SU-DHL-6 (cell line): ENCODE results near the gene HTR1B.

Experiments used
- H2AFZ ChIP-seq: fragments of 200-600 bp; sonication (generic); 2 replicates; pipeline ENCODE4 v1.6.1; 2014; ENCODE audit warnings: low read depth, mild to moderate bottlenecking, moderate library complexity, mixed read lengths, antibody characterized with exemption, low read length; ENCODE audit not compliant: severe bottlenecking
- H3F3A ChIP-seq: fragments of 200-600 bp; shearing (Covaris generic); 2 replicates; pipeline ENCODE4 v1.6.0; 2016; ENCODE audit warnings: antibody characterized with exemption, mild to moderate bottlenecking; ENCODE audit not compliant: insufficient read depth
- H3K27ac ChIP-seq: fragments of 200-600 bp; sonication (generic); 2 replicates; pipeline ENCODE4 v1.5.1; 2016; ENCODE audit warnings: low read depth, mild to moderate bottlenecking, low read length, moderate library complexity, mixed read lengths
- H3K27me3 ChIP-seq: fragments of 200-600 bp; sonication (generic), shearing (Covaris generic); 2 replicates; pipeline ENCODE4 v1.6.0; 2014; ENCODE audit warnings: mild to moderate bottlenecking, low read length
- H3K36me3 ChIP-seq: fragments of 200-600 bp; sonication (generic); 2 replicates; pipeline ENCODE4 v1.6.1; 2014; ENCODE audit warnings: mild to moderate bottlenecking, low read length, mixed read lengths
- H3K4me2 ChIP-seq: fragments of 300-600, 200-600 bp; shearing (Covaris generic), sonication (generic); 2 replicates; pipeline ENCODE4 v1.6.0; 2014; ENCODE audit warnings: low read length, low read depth, mild to moderate bottlenecking; ENCODE audit not compliant: poor library complexity, severe bottlenecking
- H3K4me3 ChIP-seq: fragments of 200-600 bp; sonication (generic); 2 replicates; pipeline ENCODE4 v1.5.1; 2014; ENCODE audit warnings: antibody characterized with exemption, low read length, mild to moderate bottlenecking, mixed read lengths; ENCODE audit not compliant: insufficient read depth, poor library complexity, severe bottlenecking
- H3K79me2 ChIP-seq: fragments of 200-600 bp; sonication (generic); 2 replicates; pipeline ENCODE4 v1.6.1; 2014; ENCODE audit warnings: mild to moderate bottlenecking, low read length, moderate library complexity; ENCODE audit not compliant: insufficient read depth
- H3K9ac ChIP-seq: fragments of 200-600 bp; sonication (generic); 2 replicates; pipeline ENCODE4 v1.7.0; 2014; ENCODE audit warnings: mild to moderate bottlenecking, low read length
- H3K9me2 ChIP-seq: fragments of 200-600 bp; sonication (generic); replicated peaks from 2 replicates; pipeline ENCODE4 v1.6.1; 2014; ENCODE audit warnings: low read length; ENCODE audit not compliant: insufficient read depth
- H3K9me3 ChIP-seq: fragments of 200-600 bp; sonication (generic); 2 replicates; pipeline ENCODE4 v1.6.1; 2014; ENCODE audit warnings: low read length, mixed read lengths; ENCODE audit not compliant: insufficient read depth
- H4K20me1 ChIP-seq: fragments of 200-600 bp; sonication (generic); 2 replicates; pipeline ENCODE4 v1.6.1; 2014; ENCODE audit warnings: low read depth, mild to moderate bottlenecking, antibody characterized with exemption, low read length, moderate library complexity, mixed read lengths
- EZH2phosphoT487 ChIP-seq: fragments of 200-600 bp; sonication (generic), shearing (Covaris generic); conservative IDR thresholded peaks from 2 replicates; pipeline ENCODE4 v1.6.1; 2018; ENCODE audit warnings: mild to moderate bottlenecking, antibody characterized with exemption, low read length, moderate library complexity, mixed read lengths
- TF ChIP-seq, protein P1 (sequence below): fragments of 200-600 bp; sonication (generic); IDR thresholded peaks from one replicate; pipeline ENCODE4 v1.5.1; 2017; ENCODE audit warnings: antibody characterized with exemption, mild to moderate bottlenecking, low read length, moderate library complexity; ENCODE audit not compliant: insufficient read depth, poor library complexity, severe bottlenecking

HTR1B gene

DNA sequence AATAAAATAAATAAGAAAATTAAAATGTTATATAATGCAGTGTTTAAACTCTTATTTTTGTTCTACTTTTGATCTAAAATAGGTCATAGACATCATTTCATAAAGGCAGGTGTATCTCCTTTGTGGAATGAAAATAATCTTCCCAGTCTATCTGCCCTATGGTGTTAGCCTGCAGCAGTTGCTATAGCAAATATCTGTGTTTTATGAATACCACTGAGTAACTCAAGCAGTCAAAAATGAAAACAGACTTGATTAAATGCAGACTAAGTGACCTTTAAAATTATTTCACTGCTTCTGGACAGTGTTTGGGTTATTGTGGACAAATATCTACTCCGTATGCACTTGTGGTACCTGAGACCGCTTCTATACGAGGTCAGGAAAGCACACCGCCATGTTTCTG, 11.8 kb downstream of the HTR1B start:
- no peaks in the 10 kb centered on the region for H3K79me2 ChIP-seq
- no peaks in the 10 kb centered on the region for H3K9me3 ChIP-seq
- H3K9me2 ChIP-seq, result no peaks in the 10 kb centered on the region

DNA sequence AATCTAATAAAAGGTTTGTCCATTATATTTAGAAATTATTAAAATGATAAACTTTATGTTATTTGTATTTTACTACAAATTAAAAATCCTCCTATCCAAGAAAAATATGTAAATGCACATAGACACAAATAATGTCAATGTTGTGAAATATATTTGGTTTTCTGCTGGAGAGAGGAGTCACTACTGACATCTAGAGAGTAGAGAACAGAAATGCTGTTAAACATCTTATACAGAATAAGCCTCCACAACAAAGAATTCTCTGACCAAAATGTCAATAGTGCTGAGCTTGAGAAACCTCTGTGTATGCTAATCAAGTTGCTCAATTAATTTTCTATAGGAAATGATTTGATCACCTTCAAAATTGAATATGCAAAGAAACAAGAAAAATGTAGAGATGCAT, 12.4 kb downstream of the HTR1B start:
- Histone ChIP-seq H3K4me2 (no peak overlapping the region), H3K9ac (no peak overlapping the region), H3K9me3 (no peaks in the 10 kb centered on the region), H4K20me1 (no peaks in the 10 kb centered on the region), H2AFZ (no peak overlapping the region), H3K36me3 (no peaks in the 10 kb centered on the region), H3K27ac (no peak overlapping the region), H3K4me3 (no peak overlapping the region), H3K9me2 (no peaks in the 10 kb centered on the region), H3K27me3 (no peaks in the 10 kb centered on the region), H3K79me2 (no peaks in the 10 kb centered on the region), H3F3A (no peaks in the 10 kb centered on the region)
- no peak for TF ChIP-seq EZH2phosphoT487
- TF ChIP-seq, protein P1, sequence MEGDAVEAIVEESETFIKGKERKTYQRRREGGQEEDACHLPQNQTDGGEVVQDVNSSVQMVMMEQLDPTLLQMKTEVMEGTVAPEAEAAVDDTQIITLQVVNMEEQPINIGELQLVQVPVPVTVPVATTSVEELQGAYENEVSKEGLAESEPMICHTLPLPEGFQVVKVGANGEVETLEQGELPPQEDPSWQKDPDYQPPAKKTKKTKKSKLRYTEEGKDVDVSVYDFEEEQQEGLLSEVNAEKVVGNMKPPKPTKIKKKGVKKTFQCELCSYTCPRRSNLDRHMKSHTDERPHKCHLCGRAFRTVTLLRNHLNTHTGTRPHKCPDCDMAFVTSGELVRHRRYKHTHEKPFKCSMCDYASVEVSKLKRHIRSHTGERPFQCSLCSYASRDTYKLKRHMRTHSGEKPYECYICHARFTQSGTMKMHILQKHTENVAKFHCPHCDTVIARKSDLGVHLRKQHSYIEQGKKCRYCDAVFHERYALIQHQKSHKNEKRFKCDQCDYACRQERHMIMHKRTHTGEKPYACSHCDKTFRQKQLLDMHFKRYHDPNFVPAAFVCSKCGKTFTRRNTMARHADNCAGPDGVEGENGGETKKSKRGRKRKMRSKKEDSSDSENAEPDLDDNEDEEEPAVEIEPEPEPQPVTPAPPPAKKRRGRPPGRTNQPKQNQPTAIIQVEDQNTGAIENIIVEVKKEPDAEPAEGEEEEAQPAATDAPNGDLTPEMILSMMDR, result no peak

More for the DNA sequence above, 11.8 kb downstream of the HTR1B start:
- H3F3A ChIP-seq, result no peaks in the 10 kb centered on the region
- no peak overlapping the region for H3K4me2 ChIP-seq
- TF ChIP-seq, protein P1, result no peak
- TF ChIP-seq EZH2phosphoT487, result no peak
- H2AFZ ChIP-seq, result no peak overlapping the region
- no peak overlapping the region for H3K4me3 ChIP-seq
- no peak overlapping the region for H3K27ac ChIP-seq
- no peaks in the 10 kb centered on the region for H3K27me3 ChIP-seq
- H3K36me3 ChIP-seq, result no peaks in the 10 kb centered on the region
- no peak overlapping the region for H3K9ac ChIP-seq
- H4K20me1 ChIP-seq, result no peaks in the 10 kb centered on the region

DNA sequence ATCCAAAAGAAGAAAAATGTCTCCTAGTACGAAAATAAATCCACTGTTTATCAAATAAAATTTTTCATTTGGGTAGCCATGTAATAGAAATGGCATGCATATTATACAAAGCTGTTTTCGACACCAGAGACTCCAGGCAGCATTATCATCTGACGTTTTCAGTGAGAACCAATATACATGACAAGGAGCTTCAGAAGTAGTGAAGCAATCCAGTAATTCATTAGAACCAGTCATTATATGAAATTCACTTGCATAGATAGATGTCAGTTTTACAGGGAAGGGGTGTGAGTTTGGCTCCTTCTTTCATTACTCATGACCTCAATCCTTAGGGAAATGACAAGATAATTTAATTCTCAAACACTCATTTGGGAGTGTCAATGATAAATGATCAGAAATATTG, 14.7 kb downstream of the HTR1B start:
- no peaks in the 10 kb centered on the region for H3K27me3 ChIP-seq
- H3K4me3 ChIP-seq, result no peak overlapping the region
- no peak overlapping the region for H3K27ac ChIP-seq
- H3K9me2 ChIP-seq, result no peaks in the 10 kb centered on the region
- no peaks in the 10 kb centered on the region for H3K9me3 ChIP-seq
- H2AFZ ChIP-seq, result no peak overlapping the region
- H4K20me1 ChIP-seq, result no peaks in the 10 kb centered on the region
- no peaks in the 10 kb centered on the region for H3F3A ChIP-seq
- no peaks in the 10 kb centered on the region for H3K36me3 ChIP-seq
- no peak overlapping the region for H3K9ac ChIP-seq
- no peaks in the 10 kb centered on the region for H3K79me2 ChIP-seq
- H3K4me2 ChIP-seq, result no peak overlapping the region
- TF ChIP-seq, protein P1, result no peak
- no peak for TF ChIP-seq EZH2phosphoT487
